Measurements from ENCODE around the gene GOLGA6C.
"Not testable (repeated sequence)": the region's sequence is repeated elsewhere in the genome, so short reads cannot be mapped to it uniquely, and the experiment has no call there.

DNA sequence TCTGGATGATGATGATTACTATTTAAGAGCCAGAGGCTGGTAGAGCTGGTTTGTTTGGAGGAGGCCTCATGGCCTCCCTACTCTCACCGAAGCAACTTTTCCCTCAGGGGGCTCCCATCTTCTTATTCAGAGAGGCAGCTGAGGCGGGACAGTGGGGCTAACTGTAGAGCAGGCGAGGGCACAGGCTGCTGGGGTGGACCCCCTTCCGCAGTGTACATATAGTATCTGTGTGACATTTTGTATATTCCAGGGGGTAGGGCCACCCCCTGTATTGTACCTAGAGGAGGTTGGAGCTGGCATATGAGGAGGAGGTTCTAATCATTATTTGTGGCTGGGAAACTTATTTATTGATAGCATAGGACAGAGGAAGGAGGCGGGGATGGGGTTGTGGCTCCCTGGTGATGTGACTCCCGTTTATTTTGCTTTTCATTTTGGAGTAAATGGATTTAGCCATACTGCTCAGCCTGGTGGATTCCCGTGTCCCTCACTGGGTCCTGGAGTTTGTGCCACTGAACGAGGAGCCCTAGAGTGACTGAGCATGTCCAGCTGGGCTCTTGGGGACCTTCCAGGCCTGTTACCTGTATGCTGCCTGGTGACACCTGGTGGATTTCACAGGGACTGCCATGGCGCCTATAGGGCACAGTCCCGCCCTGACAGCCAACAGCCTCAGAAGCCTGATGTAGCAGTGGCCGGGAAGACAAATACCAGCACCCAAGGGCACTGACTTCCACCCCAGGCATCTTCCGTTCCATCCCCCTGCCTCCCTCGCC lies 40.6 kb downstream of the GOLGA6C start:
- not testable (repeated sequence) for TF ChIP-seq CTCF, POLR2A, EP300, POLR2AphosphoS5 (IDR thresholded peaks at IDR 0.05)

All from upper lobe of left lung (tissue), 4 donors.